Measurements from ENCODE around the gene GAB3. TPM values are rescaled to one million over a fixed set of nuclear protein-coding genes. Genes with fewer than 3 reads are reported as not detected.

GAB3 gene, protein sequence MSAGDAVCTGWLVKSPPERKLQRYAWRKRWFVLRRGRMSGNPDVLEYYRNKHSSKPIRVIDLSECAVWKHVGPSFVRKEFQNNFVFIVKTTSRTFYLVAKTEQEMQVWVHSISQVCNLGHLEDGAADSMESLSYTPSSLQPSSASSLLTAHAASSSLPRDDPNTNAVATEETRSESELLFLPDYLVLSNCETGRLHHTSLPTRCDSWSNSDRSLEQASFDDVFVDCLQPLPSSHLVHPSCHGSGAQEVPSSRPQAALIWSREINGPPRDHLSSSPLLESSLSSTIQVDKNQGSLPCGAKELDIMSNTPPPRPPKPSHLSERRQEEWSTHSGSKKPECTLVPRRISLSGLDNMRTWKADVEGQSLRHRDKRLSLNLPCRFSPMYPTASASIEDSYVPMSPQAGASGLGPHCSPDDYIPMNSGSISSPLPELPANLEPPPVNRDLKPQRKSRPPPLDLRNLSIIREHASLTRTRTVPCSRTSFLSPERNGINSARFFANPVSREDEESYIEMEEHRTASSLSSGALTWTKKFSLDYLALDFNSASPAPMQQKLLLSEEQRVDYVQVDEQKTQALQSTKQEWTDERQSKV
- total RNA-seq, result 10 to 100 TPM in 1 of 2 donors, 1 to 10 TPM in 1; 2.5 to 10.4 TPM
- under 1 TPM; 0.66 to 0.75 TPM for polyA plus RNA-seq

DNA sequence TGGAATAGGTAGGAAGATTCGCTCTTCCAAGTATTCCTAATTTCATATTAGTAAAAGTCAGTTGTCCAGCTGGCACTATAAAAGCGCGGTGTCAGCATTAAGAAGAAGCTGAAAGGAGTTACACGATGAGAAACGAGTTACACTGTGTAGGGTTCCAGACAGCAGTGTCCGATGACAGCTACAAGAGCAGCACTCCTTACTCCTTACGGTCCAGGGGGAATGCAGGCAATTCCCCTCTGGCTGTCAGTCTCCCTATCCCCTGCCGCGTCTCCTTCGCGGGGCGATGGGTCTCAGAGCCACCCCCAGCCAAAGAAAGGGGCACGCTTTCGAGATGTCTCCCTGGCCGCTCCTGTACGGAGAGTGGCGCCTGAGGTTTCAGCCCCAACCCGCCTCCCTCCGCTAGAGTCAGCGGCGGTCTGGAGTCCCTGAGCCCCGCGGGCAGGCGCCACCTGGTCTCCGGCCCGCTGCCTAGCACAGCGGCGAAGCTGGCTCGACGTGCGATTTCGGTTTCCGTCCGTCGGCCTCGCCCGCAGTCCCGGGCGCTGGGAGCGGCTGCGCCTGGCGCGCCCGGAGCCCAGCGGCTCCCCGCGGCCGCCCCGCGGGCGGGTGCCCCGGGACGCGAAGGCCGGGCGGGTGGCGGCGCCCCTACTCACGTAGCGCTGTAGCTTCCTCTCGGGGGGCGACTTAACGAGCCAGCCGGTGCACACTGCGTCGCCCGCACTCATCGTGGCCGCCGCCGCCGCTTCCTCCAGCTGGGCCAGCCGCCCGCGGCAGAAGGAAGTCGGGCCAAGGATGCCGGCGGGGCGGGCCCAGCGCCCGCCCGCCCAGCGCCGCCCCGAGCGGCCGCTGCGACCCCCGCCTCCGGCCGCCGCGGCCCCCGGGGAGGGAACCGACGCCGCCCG is at the start of gene GAB3:
GAB3 (minus strand) TSS at position 777 of the 902 bp plus-strand sequence; CDS start at position 725, 52 bp downstream.
- peaks cover 0 to 7% (median 0%) of the 10 kb centered on the region in 4 donors for H3K27me3 ChIP-seq (ENCODE audit: control insufficient read depth in 4 of 4, insufficient read depth in 4 of 4, low read length in 3 of 4)
- WGBS, result 2% methylated on average over 86 of the region's 98 CpGs
- DNase-seq (ENCODE audit: low spot score), result peak; percentile 46
- H3K9me3 ChIP-seq (ENCODE audit: control insufficient read depth in 4 of 4, low read length in 3 of 4), result peaks cover 0 to 3% (median 0%) of the 10 kb centered on the region in 4 donors
- H3K27ac ChIP-seq (ENCODE audit: low read depth in 1 of 2, low read length in 2 of 2), result peak within 1 kb of the TSS; percentile 43 to 60
- no peaks in the 10 kb centered on the region for H3K36me3 ChIP-seq (ENCODE audit: control insufficient read depth in 4 of 4, insufficient read depth in 3 of 4, low read depth in 1 of 4, low read length in 3 of 4)
- H3K4me3 ChIP-seq (ENCODE audit: low read depth in 1 of 3, low read length in 3 of 3), result peak within 1 kb of the TSS in 2 of 3 donors; percentile 48 to 49
- H3K4me1 ChIP-seq (ENCODE audit: control insufficient read depth in 4 of 4, insufficient read depth in 4 of 4, low read length in 3 of 4), result peaks cover 0 to 5% (median 1%) of the 10 kb centered on the region in 4 donors
- H3K9ac ChIP-seq (ENCODE audit: low read depth in 1 of 2, low read length in 2 of 2), result no peak within 1 kb of the TSS
- TF ChIP-seq YY1 (IDR thresholded peaks at IDR 0.05) (no peak), FOXA2 (IDR thresholded peaks at IDR 0.05) (no peak), RAD21 (IDR thresholded peaks at IDR 0.05) (no peak), SP1 (IDR thresholded peaks at IDR 0.05) (no peak)
- TF ChIP-seq, protein P1, sequence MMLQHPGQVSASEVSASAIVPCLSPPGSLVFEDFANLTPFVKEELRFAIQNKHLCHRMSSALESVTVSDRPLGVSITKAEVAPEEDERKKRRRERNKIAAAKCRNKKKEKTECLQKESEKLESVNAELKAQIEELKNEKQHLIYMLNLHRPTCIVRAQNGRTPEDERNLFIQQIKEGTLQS (IDR thresholded peaks at IDR 0.05), result no peak

DNA sequence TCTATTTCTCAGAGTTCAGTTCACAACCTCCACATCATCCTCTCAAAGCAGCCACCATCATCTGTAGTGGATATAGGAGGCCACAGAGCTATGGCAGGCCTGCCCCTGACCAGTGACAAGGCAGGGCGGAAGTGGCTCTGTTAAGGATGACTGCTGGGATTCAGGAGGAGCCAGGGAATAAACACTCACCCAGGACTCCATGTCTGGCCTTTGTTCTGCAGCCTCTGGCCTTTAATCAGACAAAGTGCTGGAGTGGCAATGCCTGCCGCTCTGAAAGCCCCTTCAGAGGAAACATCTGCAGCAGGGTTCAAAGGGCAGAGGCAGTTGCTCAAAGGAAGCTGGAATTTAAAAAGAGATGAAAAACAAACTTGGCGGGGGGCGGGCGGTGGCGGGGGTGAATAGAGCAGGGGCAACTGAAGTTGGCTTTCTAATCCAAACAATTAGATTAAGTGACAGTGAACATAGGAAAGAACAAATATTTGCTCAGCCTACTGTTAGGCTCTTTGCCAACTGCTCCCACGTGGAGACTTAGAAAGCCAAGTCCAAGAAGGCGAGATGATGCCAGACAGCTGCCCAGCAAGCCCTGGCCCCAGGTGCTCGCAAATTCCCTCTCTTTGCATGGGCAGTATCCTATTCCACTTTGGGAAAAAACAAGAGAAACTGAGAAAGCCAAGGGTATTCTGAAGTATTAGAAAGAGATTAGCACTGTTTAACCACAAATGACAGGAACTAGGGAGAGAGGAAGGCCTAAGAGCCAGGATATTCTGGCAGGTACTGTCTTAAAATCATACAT is 48.9 kb upstream of the GAB3 start:
- Histone ChIP-seq H3K4me3 (ENCODE audit: low read depth in 1 of 3, low read length in 3 of 3) (no peak overlapping the region), H3K9me3 (ENCODE audit: control insufficient read depth in 4 of 4, low read length in 3 of 4) (no peaks in the 10 kb centered on the region), H3K4me1 (ENCODE audit: control insufficient read depth in 4 of 4, insufficient read depth in 4 of 4, low read length in 3 of 4) (peaks cover 10 to 43% (median 27%) of the 10 kb centered on the region in 4 donors), H3K9ac (ENCODE audit: low read depth in 1 of 2, low read length in 2 of 2) (no peak overlapping the region), H3K27me3 (ENCODE audit: control insufficient read depth in 4 of 4, insufficient read depth in 4 of 4, low read length in 3 of 4) (no peaks in the 10 kb centered on the region), H3K36me3 (ENCODE audit: control insufficient read depth in 4 of 4, insufficient read depth in 3 of 4, low read depth in 1 of 4, low read length in 3 of 4) (no peaks in the 10 kb centered on the region), H3K27ac (ENCODE audit: low read depth in 1 of 2, low read length in 2 of 2) (peak overlapping the region; percentile 53 to 75)
- TF ChIP-seq GABPA (IDR thresholded peaks at IDR 0.05 in 1 of 2, conservative IDR thresholded peaks at IDR 0.05 in 1 of 2) (no peak), EGR1 (IDR thresholded peaks at IDR 0.05; ENCODE audit: low read depth in 2 of 2) (no peak), TAF1 (conservative IDR thresholded peaks at IDR 0.05) (no peak), NR2F2 (IDR thresholded peaks at IDR 0.05) (peak; percentile 92), HNF4A (conservative IDR thresholded peaks at IDR 0.05) (peak; percentile 16 to 28), HNF4G (IDR thresholded peaks at IDR 0.05) (no peak)
- TF ChIP-seq, protein P2, sequence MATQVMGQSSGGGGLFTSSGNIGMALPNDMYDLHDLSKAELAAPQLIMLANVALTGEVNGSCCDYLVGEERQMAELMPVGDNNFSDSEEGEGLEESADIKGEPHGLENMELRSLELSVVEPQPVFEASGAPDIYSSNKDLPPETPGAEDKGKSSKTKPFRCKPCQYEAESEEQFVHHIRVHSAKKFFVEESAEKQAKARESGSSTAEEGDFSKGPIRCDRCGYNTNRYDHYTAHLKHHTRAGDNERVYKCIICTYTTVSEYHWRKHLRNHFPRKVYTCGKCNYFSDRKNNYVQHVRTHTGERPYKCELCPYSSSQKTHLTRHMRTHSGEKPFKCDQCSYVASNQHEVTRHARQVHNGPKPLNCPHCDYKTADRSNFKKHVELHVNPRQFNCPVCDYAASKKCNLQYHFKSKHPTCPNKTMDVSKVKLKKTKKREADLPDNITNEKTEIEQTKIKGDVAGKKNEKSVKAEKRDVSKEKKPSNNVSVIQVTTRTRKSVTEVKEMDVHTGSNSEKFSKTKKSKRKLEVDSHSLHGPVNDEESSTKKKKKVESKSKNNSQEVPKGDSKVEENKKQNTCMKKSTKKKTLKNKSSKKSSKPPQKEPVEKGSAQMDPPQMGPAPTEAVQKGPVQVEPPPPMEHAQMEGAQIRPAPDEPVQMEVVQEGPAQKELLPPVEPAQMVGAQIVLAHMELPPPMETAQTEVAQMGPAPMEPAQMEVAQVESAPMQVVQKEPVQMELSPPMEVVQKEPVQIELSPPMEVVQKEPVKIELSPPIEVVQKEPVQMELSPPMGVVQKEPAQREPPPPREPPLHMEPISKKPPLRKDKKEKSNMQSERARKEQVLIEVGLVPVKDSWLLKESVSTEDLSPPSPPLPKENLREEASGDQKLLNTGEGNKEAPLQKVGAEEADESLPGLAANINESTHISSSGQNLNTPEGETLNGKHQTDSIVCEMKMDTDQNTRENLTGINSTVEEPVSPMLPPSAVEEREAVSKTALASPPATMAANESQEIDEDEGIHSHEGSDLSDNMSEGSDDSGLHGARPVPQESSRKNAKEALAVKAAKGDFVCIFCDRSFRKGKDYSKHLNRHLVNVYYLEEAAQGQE (IDR thresholded peaks at IDR 0.05), result no peak
- TF ChIP-seq, protein P3, sequence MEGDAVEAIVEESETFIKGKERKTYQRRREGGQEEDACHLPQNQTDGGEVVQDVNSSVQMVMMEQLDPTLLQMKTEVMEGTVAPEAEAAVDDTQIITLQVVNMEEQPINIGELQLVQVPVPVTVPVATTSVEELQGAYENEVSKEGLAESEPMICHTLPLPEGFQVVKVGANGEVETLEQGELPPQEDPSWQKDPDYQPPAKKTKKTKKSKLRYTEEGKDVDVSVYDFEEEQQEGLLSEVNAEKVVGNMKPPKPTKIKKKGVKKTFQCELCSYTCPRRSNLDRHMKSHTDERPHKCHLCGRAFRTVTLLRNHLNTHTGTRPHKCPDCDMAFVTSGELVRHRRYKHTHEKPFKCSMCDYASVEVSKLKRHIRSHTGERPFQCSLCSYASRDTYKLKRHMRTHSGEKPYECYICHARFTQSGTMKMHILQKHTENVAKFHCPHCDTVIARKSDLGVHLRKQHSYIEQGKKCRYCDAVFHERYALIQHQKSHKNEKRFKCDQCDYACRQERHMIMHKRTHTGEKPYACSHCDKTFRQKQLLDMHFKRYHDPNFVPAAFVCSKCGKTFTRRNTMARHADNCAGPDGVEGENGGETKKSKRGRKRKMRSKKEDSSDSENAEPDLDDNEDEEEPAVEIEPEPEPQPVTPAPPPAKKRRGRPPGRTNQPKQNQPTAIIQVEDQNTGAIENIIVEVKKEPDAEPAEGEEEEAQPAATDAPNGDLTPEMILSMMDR (IDR thresholded peaks at IDR 0.05; ENCODE audit: low read depth, low read length, missing input control), result no peak
- 19% methylated on average over 9 of the region's 9 CpGs for WGBS
- no peak for DNase-seq (ENCODE audit: low spot score)
